ENCODE data around the gene RPL28.
"Not testable (repeated sequence)": the region's sequence is repeated elsewhere in the genome, so short reads cannot be mapped to it uniquely, and the experiment has no call there.

RPL28 gene

GRCh38 chr19:55447421-55448174, 61.9 kb downstream of the RPL28 start:
- Mint-ChIP-seq H3K4me3 (no peak overlapping the region), H3K9me3 (no peaks in the 10 kb centered on the region), H3K4me1 (peaks cover 5% of the 10 kb centered on the region), H3K27me3 (peaks cover 60% of the 10 kb centered on the region), H3K36me3 (no peaks in the 10 kb centered on the region), H3K27ac (no peak overlapping the region)
- CTCF ChIA-PET = no interaction called here
- no peak for DNase-seq

DNA sequence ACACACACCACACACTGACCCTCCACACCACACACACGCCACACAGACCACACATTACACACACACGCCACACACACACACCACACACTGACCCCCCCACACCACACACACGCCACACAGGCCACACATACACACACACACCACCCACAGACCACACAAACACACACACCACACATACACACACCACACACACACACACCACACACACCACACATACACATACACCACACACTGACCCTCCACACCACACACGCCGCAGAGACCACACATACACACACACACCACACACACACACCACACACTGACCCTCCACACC, 62.4 kb downstream of the RPL28 start:
- H3K27ac Mint-ChIP-seq, H3K36me3 Mint-ChIP-seq, DNase-seq, H3K9me3 Mint-ChIP-seq, H3K4me3 Mint-ChIP-seq, H3K4me1 Mint-ChIP-seq, CTCF ChIA-PET: not testable (repeated sequence)
- H3K27me3 Mint-ChIP-seq = peaks cover 60% of the 10 kb centered on the region

DNA sequence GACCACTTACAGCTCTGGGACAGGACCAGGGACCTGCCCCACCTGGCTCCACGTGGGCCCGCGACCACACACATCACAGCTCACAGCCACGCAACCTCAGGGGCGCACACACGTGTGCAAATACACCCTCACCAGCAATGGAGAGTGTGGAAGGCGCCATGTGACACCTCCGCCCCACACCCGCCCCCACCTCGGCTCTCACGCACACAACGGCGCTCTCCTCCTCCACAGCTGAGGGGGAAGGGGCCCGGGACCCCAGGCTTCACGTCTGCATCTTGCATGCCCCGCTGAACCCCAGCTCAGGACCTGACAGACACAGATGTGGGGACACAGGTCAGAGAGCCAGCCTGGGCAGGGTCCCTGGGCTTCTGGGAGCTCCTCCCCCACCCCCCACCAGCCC, 63.7 kb downstream of the RPL28 start:
- CTCF ChIA-PET = no interaction called here
- H3K4me1 Mint-ChIP-seq = peaks cover 6% of the 10 kb centered on the region
- no peak overlapping the region for H3K4me3 Mint-ChIP-seq
- peaks cover 3% of the 10 kb centered on the region for H3K36me3 Mint-ChIP-seq
- no peak for DNase-seq
- no peak overlapping the region for H3K27ac Mint-ChIP-seq
- H3K27me3 Mint-ChIP-seq = peaks cover 58% of the 10 kb centered on the region
- no peaks in the 10 kb centered on the region for H3K9me3 Mint-ChIP-seq

DNA sequence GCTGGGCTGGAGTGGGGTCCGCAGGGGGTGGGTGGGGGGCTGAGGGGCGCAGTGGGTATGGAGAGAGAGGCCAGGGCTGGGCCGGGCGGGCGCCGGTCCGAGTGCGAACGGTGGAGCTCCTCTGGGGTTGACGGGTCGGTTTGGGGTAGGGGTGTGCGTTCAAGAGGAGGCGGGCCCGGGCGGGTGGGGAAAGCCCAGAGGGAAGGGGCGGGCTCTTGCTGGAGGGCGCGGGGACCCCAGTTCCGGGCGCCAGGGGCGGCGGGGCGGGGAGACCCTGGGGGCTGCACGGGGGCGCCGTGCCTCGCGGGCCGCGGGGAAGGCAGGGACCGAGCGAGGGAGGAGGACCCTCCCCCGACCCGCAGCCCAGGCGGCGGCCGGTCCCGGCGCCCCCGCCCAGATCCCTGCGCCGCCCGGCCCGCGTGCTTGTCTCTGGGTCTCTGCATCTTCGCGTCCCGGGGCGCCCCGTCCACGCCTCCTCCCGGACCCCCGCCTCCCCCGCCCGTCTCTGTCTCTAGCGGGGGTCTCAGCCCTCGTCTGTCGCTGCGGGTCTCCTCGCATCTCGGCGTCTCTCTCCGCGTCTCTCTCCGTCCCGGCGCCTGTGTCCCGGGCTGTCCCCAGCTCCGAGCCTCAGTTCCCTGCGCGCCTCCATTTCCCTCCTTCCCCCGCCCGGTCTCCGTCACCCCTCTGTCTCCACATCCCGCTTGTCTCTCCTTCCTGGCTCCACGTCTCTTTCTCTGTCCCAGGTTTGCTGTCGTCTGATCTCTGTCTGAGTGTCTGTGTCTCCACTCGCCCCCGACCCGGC, 65.6 kb downstream of the RPL28 start:
- no peak overlapping the region for H3K4me3 Mint-ChIP-seq
- no peak overlapping the region for H3K27ac Mint-ChIP-seq
- peaks cover 45% of the 10 kb centered on the region for H3K27me3 Mint-ChIP-seq
- CTCF ChIA-PET = no interaction called here
- H3K36me3 Mint-ChIP-seq = peaks cover 3% of the 10 kb centered on the region
- H3K9me3 Mint-ChIP-seq = no peaks in the 10 kb centered on the region
- DNase-seq = no peak
- peaks cover 6% of the 10 kb centered on the region for H3K4me1 Mint-ChIP-seq

DNA sequence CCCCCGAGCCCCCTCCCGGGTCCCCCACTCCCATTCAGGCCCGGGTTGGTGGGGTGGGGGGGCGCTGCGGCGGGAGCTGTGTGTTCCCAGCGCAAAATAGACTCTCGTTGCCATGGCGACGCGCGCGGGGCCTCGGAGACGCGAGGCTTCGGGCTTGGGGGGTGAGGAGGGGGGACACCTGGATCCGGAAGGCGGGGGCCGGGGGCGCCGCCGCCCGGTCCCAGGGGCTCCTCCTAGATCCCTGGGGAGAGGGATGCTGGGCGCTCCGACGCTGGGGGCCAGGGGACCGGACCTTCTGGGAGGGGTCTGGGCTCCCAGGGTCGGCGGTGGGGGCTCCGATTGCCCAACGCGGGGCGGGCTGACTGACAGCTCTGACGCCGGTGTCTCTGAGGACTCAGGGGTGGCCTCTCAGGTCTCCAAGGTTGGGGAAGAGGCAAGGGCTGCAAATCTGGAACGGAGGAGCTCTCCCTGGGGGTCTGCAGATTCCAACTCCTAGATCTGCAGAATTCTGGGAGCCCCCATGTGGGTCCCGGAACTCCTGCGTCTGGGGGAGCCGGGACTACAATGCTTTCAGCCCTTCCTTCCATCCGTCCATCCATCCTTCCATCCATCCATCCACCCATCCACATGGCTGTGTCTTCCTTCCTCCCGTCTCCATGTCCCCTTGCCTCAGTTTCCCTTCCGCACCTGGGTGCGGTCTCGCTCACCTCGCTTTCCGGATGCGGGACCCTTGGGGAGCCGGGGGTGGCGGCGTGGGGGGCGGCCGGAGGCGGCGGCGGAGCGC, 66.4 kb downstream of the RPL28 start:
- no peaks in the 10 kb centered on the region for H3K9me3 Mint-ChIP-seq
- CTCF ChIA-PET = interaction anchor here (0.5 to 2.3 kb wide), 3 partner anchors 52 to 440 kb away, joined by 3 to 8 read pairs (median 7); no protein-coding TSS in a partner anchor
- peaks cover 45% of the 10 kb centered on the region for H3K27me3 Mint-ChIP-seq
- peaks cover 6% of the 10 kb centered on the region for H3K4me1 Mint-ChIP-seq
- no peak overlapping the region for H3K4me3 Mint-ChIP-seq
- DNase-seq = peak; percentile 47
- H3K36me3 Mint-ChIP-seq = peaks cover 3% of the 10 kb centered on the region
- no peak overlapping the region for H3K27ac Mint-ChIP-seq

Measured in activated naive CD4-positive, alpha-beta T cell treated with anti-CD3 and anti-CD28 coated beads, Interleukin-2, amount 10 ng/mL, durations not matched to agents 7 days and 5 days (primary cell).